ENCODE results near the gene EIF4G3.
"Not testable (repeated sequence)": the region's sequence is repeated elsewhere in the genome, so short reads cannot be mapped to it uniquely, and the experiment has no call there.

EIF4G3 gene

DNA sequence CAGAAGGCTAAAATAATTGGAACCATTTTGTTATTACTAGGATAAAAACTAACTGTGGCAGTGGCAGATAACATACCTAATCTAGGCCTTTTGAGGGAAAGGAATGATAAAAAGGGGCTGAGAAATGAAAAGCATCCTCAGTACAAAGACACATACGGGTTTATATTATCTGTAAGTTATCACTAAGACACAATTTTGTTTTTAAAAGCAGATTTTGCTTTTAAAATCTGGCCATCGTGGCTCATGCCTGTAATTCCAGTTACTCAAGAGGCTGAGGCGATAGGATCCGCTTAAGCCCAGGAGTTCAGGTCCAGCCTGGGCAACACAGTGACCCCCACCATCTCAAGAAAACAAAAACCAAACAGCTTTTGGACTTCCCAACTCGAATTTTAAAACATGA is 364.8 kb downstream of the EIF4G3 start:
- no peak for DNase-seq (ENCODE audit: low read depth)

DNA sequence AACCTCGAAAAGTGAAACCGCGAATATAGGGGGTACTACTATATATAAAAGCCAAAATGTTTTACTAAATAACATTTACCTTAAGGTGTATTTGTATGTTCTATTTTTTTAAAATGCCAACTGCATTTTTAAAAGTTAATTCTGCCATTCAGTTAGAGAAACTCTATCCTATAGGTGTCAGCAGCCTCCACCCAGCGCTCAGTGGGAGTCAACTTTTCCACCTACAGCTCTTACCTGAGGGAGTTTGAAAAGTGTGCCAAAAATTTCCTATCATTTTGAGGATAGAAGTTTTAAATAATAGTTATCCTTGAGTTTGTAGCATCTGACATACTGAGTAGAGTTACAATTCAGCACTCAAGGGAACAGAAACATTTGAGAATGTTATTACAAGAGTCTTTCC is 383.5 kb downstream of the EIF4G3 start:
- DNase-seq (ENCODE audit: low read depth), result no peak

DNA sequence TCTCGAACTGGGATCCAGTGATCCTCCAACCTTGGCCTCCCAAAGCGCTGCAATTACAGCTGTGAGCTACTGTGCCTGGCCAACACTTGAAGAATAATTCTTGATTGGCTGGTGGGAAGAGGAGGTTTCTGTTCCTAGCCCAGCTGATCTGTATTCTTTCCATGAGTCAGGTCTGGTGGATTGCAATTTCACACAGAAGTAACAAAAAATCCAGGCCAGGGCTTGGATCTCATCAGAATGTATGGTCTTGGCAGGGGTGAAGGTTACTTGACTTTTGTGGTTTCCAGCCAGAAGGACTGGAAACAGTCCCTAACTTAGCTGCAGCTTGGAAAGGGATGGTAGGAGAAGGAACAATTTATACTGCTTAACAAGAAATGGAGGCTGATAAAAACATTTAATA is 384.5 kb downstream of the EIF4G3 start:
- DNase-seq (ENCODE audit: low read depth), result no peak

DNA sequence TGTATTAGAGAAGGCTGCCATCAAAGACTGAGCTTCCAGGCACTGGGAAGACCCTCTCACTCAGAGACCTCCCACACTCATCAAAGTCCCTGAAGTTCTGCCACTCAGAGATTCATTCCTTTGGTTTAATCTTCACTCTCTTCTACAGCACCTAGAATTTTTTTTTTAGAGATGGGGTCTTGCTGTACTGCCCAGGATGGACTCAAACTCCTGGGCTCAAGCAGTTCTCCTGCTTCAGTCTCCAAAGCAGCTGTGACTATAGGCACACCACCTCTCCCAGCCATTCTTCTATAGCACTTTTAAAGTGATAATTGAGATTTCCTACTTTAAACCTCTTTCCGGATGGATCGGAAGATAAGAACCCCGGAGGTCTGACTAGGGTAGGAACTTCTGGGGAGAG is 385.9 kb downstream of the EIF4G3 start:
- no peak for DNase-seq (ENCODE audit: low read depth)

DNA sequence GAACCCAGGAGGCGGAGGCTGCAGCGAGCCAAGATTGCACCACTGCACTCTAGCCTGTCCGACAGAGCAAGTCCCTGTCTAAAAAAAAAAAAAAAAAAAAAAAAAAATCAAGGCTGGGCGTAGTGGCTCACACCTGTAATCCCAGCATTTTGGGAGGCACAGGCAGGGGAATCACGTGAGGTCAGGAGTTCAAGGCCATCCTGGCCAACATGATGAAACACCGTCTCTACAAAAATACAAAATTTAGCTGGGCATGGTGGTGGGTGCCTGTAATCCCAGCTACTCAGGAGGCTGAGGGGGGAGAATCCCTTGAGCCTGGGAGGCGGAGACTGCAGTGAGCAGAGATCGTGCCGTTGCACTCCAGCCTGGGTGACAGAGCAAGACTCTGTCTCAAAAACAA is 387.1 kb downstream of the EIF4G3 start:
- DNase-seq (ENCODE audit: low read depth), result not testable (repeated sequence)

DNA sequence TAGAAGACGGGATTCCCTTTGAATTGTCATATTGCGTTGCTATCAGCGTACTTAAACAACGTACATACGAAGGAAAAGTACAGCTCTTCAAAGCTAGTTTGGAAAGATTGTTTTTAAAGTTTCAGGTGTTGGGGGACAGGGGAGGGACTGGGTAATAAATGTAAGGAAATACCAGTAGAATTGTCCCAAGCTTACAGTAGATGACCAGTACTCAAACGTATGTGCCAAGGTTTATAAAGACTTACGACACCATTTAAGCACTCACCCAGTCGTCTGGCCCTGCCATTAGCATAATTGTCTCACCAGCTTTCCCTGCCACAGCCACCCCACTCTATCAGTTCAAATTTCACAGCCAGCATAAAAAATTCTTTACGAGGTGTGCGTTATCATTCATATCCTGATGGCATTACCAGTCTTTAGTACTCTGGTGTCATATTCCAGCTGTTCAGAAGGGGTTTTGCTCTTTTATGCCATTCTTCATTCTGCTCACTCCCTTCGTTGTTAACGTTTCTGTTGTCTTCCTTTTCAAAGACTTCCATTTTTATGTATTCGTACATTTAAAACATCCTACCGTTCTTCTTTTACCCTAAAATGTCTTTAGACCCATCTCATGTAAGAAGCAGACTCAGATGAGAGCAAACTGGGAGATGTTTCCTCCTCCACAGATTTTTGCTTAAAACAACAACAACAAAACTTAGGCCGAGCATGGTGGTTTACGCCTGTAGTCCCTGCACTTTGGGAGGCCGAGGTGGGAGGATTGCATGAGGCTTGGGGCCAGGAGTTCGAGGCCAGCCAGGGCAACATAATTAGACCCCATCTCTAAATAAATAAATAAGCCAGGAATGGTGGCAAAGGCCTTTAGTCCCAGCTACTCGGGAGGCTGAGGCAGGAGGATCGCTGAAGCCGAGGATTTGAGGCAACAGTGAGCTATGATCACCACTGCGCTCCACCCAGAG is 388.6 kb downstream of the EIF4G3 start:
- no peak for DNase-seq (ENCODE audit: low read depth)

DNA sequence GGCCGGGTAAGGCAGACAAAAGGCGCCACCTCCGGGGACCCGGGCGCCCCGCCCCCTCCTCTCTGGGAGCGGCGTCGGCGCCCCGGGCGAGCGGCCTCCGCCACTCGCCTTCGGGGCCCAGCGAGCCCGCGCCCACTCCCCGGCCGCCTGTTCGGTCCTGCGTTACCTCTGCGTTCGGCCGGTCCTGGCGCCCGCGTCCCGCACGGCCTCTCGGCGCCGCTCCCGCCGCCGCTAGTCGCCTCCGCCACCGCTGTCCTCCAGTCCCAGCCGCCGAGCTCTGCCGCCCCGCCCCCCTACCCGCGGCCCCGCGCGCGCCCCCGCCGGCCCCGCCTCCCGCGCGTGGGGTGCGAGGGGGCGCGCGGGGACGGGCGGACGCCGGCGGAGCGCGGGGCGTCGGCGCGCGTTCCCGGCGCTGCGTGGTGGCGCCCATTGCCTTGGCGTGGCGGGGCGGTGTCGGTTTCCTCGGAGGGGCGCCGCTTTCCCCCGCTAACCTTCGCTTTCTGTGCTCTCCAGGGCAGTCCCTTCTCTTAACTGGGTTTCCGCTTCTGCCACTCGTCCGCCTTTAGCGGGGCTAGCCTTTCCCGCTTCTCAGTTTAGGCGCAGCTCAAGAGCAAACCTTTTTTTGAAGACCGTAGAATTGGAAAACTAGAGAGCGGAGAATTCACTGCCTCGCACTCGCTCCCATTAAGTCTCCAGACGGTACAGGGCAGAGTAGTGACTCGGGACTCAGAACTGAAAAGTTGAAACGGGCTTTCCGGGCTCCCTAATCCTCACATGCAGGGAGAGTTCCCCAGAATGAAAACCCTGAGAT is 389.5 kb downstream of the EIF4G3 start, which contains the start of gene HP1BP3:
Gene HP1BP3 (minus strand): TSS at position 279 of the 811 bp plus-strand sequence. CDS start 6,867 bp downstream, outside the sequence.
- DNase-seq (ENCODE audit: low read depth), result peak; percentile 67

DNA sequence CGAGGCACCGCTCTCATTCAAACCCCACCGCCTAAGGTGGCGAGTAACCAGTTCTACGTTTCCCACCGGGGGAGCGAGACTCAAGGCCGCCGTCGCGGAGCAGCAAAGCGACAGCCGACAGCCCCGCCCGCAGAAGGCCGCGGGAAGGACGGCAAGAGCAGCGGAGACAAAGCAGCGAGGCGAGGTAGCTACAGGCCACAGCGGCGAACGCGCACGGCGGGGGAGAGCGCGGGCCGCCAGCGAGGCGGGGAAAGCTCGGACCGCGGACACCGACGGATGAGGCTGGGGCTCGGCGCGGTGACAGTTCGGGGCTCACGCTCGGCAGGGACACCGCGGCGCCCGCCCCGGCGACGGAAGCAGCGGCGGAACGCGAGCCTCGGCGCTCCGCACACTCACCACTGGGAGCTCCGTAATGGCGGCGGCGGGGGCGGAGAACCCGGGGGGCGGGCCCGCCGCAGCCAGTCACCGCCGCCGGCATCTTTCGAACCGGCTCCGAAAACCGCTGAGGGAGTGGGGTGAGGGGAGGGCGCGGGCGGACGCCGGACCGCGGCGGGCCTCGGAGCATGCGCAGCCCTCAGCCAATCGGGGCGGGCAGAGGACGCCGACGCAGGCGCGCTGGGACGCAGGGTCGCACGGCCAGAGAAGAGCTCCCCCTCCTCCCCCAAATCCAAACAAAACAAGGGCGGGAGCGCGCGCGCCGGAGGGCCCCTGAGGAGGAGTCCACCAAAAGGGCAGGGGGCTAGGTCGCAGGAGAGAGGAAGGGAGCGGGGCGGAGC is 390.3 kb downstream of the EIF4G3 start:
- DNase-seq (ENCODE audit: low read depth), result peak; percentile 90

DNA sequence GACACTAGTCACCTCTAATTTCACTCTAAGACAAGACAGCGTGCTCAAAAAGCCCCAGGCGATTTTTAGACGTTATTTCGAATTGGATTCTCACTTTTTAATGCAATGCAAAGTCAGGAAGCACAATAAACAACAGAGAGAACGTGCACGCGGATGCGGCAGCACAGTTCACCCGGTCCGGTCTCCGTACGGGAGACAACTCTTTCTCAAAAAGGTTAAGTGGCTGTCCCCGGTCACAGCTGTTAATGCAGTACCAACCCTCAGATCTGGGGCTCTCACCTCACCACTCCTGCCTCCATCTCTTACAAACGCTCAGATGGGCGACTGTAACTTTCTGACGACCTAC is 390.8 kb downstream of the EIF4G3 start:
- DNase-seq (ENCODE audit: low read depth), result peak; percentile 1

DNA sequence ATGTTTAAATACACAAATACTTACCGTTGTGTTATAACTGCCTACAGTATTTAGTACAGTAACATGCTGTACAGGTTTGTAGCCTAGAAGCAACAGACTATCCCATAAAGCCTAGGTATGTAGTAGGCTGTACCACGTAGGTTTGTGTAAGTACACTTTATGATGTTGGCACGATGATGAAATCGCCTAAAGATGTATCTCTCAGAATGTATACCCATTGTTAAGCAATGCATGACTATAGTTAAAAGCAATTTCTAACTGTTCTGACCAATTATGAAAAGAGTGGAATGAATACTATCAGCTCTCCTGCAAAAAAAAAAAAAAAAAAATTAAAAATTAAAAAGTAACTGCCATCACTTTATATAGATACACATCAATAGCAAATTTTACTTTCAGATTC is 401.0 kb downstream of the EIF4G3 start:
- no peak for DNase-seq (ENCODE audit: low read depth)

DNA sequence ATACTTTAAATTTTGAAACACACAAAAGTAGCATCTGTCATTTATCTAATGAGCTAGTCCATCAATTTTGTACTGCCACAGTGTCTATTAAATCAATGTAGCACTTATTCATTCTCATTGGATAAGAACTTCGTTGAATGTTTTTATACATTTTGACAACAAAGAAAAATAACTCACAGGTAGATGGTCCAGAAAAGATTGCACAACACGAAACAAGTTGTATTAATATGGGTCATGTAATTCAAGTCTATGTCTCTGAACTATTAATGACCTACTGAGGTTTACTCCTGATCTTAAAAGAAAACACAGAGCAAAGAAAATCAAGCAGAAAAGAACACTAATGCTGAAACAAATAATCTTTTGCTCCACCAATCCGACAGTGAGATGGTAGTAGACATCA is 404.9 kb downstream of the EIF4G3 start:
- DNase-seq (ENCODE audit: low read depth), result no peak

DNA sequence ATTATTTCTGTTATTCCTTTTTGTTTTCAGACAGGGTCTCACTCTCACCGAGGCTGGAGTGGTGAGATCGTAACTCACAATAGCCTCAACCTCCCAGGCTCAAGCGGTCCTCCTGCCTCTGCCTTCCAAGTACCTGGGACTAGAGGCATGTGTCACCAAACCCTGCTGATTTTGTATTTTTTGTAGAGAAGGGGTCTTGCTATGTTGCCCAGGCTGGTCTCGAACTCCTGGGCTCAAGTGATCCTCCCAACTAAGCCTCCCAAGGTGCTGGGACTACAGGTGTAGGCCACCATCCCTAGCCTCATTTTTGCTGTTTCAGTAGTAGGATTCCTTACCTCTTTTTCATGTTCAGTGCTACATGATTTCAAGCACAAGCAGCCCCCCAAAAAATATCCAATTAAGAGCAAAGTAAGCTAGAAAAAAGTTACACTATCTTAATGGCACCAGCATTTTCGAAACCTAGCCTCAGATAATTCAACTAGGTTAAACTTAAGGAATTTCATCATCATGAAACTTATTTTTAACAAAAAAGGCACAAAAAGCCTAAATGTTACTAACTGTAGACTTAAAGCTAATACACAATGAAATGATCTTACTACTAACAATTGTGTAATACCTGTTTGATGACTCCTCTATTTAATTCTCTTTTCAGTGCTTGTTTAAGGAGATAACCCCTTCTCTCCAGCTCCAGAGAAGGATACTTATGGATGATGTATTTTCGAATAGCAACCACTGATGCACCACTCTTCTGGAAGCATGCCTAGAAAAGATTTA is 406.2 kb downstream of the EIF4G3 start:
- no peak for DNase-seq (ENCODE audit: low read depth)

DNA sequence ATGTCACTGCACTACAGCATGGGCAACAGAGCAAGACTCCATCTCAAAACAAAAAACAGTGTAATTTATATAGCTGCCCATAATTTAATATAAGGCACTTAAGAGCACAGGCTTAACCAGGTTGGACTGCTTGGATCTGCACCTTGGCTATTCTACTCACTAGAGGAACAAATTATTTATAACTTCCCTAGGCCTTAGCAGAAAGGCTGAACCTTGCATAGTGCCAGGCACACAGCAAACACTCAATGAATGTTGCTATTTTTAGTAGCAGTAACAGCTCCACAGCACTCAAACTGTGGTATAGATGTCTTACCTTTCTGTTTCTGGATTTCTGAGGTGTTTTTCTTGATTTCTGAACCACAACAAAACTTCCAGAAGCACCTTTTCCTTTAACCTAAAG is 409.4 kb downstream of the EIF4G3 start:
- no peak for DNase-seq (ENCODE audit: low read depth)

DNA sequence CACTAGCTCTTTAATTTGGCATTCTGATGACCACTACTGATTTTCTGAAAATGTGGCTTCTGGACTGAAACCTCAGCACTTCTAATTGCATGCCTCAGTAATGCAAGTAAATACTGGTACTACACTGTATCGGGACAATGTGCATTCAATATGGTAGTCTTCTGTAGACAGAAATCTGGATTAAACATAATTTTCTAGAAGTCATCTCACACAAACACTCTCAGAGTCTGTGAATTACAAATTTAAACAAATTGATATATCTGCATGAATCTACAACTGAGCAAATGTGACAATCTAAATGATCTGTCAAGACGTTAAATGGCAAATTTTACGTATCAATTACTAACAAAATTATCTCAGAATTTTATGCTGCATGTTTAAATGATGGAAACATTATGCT is 413.3 kb downstream of the EIF4G3 start:
- DNase-seq (ENCODE audit: low read depth), result no peak

DNA sequence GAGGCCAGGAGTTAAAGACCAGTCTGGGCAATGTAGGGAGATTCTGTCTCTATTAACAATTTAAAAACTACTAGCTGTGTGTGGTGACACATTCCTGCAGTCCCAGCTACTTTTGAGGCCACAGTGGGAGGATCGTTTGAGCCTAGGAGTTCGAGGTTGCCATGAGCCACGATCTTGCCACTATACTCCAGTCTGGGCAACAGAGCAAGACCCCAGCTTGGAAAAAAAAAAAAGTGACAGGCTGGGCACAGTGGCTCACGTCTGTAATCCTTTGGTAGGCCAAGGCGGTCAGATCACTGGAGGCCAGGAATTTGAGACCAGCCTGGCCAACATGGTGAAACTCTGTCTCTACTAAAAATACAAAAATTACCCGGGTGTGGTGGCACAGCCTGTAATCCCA is 416.4 kb downstream of the EIF4G3 start:
- no peak for DNase-seq (ENCODE audit: low read depth)

Data from stimulated activated CD8-positive, alpha-beta memory T cell treated with anti-CD3 and anti-CD28 coated beads, Interleukin-12 subunit alpha, Interleukin-12 subunit beta, amount 100 ng/mL, for 1 hour (primary cell).